Bone marrow (tissue), 2 donors: Measurements from ENCODE around the gene SSBP2.
"Not testable (repeated sequence)": the region's sequence is repeated elsewhere in the genome, so short reads cannot be mapped to it uniquely, and the experiment has no call there.

Experiments
- DNase-seq, 2 donors: peaks; one replicate each; lab custom pipeline; 2025; lab: John Stamatoyannopoulos, UW

SSBP2 gene

DNA sequence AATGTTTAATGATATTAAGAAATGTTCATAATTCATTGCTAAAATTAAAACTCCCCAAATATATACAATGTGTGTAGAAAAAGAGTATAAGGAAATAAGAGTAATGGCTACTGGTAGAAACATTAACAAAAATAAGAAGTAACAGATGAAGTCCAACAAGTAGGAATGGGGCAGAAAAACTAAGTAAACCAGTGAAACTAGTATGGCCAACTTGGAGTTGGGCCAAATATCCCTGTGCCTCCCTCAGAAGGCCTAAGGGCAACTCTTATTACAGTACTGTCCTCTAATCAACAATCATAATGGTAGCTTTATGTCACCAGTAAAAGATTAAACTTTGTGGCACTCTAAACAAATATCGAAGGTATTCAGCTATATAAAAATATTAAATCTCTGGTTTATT is 93.5 kb downstream of the SSBP2 start:
- DNase-seq = no peak

DNA sequence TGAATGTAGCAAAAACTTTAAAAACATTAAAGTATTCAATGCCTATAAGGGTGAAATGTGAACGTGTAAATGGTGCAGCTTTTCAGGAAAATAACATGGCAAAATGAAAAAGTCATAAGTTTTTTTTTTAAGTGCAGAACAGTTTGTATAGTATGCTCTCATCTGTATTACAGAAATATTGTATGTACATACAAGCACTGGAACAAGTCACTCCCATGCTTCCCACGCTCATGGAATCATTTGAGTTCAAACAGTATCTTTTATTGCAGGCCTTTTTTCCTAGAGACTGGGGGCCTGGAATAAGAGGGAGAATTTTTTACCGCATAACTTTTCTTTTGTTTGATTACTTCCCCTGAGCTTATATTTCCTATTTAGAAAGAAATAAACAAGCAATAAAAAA is 94.1 kb downstream of the SSBP2 start:
- no peak for DNase-seq

DNA sequence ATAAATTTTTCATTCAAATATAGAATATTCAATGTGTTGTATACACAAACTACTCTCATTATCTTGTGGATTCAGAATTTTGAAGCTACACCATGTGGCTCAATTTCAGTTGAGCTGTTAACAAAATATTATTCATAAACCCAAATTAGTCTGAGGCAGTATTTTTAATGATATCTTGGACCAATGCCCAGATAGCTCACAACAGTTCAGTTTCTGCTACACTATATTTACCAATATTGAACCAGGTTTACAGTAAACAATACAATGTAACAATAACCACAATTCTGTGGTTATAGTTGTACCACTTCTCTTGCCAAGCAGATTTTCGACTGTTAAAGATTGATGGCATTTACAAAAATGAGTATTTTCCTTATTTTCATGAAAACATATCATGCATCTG is 99.9 kb downstream of the SSBP2 start:
- DNase-seq = no peak

DNA sequence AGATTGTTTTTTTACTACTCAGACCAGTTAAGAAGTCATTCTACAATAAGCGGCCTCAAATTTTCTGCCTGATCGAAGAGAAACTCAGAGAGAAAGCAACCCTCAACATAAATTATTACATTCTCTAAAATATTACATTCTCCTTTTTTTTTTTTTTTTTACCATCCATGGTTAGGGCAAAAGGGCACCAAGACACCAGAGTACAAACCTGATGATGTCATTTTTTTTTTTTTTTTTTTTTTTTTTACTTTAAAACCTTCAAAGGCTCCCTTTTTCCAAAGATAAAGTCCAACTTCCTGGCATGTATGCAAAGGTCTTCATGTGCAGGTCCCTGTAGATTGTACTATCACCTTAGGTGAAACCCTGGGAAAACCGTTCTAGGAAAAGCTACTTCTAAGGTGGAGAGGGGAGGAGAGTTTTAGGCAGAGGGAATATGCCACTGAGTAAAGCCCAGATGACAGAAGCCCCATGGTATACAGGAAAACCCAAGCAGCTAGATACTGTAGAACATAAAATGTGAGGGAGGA is 104.4 kb downstream of the SSBP2 start:
- DNase-seq = no peak

DNA sequence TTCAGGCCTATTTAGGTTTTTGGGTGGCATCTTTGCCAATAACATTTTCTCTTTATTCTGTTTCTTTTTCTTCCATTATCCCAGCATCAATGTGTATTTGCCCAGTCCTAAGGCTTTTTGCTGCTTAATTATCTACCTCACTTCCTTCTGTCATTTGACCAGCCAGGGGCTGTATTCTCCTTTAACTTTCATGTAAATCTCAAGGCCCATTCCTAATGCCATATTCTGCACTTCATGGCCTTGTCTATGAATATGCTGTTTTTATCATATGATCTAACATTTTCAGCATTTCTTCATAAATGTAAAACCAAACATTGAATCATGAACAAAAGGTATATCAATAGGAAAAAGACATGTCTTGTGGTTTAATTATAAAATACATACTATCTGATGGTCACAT is 108.7 kb downstream of the SSBP2 start:
- no peak for DNase-seq

DNA sequence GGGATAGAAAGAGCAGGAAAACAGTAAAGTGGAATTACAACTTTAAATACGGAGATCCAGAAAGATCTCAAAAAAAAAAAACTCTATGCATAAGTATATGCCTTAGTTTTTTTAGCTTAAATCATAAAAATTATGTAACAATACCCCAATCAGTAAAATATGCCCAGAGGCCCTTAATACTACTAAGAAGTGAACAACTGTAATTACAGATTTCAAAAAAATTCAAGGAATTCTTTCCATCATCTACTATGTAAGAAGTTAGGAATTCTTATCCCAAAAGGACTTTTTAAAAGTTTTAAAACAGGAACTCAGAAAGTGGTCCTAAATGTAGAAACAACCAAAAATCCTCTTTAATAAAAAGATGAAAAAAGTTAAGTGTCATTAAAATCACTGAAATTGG is 111.3 kb downstream of the SSBP2 start:
- no peak for DNase-seq

DNA sequence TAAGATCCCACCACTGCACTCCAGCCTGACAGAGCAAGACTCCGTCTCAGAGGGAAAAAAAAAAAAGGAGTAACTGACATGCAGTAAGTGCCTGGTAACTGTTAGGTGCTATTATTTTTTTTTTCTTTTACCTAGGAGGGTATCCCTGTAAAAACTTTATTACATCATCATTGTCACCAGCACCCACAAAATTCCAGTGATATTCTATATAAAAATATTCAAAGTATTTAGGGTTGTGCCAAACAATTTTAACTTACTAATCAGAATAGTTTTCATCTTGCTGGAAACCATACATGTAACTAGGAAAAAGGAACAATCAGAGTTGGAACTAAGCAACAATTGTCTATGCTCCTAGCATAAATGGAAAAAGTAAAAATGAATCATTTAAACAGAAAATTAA is 112.4 kb downstream of the SSBP2 start:
- DNase-seq = no peak

DNA sequence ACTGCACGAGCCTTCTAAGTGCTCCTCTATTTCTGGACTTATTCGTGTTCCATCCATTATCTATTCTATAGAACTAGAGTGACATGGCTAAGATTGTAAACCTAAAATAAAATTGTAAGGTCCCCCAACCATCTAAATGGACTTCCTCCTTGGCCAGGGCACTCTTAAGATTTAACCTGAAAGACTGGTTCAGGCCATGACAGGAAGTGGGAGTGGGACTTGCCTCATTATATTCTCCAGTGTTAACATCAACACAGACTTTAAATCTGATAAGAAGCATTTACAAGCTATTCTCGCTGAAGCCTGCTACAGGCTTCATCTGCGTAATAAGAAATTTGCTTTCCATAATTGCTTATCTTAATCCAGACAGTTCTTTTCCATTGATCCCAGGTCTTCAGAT is 117.0 kb downstream of the SSBP2 start:
- DNase-seq = no peak

DNA sequence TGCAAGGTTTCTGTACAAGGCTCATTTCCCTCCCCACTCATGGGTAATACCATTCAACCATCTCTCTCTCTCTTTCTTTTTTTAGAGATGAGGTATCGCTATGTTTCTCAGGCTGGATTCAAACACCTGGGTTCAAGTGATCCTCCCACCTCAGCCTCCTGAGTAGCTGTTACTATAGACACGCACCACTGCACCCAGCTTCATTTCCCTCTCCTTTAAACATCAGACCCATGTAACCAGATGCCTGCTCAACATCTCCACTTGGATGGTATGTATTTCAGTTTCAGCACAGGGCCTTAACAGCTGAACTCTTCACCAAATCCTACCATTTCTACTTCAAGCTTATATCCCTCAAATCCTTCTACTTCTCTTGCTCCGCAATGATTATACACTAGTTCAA is 117.4 kb downstream of the SSBP2 start:
- DNase-seq = no peak

DNA sequence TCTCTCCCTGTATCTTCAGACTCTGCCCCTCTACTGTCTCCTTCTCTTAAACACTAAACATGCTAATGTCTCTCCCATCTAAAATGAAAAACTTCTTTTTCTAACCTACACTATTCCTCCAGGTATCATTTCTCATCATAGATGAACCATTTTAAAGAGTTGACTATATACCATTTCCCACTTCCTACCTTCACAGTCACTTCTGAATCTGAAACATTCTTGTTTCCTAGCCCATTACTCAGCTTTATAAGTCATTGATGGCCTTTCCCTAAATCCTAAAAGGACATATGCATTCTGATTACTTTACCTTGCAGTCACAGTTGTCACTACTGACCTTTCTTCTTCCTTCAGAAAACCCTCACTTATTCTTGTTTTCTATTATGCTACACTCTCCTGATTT is 118.2 kb downstream of the SSBP2 start:
- DNase-seq = no peak

DNA sequence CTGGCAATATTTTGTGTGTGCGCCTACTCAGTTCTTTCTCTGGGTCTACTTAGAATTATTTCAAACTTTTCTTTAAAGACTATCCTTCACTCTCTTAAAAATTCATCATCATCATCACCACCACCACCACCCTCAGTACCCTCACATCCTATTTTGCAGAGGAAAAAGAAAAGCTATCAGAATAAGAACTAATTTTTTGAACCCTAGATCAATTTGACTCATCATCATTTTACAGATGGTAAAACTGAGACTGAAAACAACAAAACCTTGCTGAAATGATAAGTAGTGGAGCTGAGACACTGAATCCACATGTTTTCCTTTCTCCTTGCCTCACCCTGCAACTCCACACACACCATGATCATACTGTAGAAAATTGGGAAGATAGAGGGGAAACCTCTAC is 119.3 kb downstream of the SSBP2 start:
- DNase-seq = no peak

DNA sequence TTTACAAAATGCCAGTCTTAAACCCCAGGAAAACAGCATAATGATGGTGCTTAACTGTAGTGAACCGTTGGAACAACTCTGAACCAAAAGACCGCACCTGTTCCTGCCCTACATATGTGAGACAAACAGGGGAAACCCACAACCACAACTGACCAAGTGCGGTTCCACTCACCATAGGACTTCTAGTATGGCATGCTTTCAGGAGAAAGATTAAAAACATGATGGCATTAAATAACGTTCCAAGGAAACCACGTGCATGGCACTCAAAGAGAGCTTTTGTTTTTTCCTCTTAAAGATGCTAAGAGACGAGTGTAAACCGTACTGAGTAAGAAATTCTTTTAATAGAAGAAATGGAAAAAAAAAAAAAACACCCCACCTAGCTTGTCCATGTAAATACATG is 119.8 kb downstream of the SSBP2 start:
- no peak for DNase-seq

DNA sequence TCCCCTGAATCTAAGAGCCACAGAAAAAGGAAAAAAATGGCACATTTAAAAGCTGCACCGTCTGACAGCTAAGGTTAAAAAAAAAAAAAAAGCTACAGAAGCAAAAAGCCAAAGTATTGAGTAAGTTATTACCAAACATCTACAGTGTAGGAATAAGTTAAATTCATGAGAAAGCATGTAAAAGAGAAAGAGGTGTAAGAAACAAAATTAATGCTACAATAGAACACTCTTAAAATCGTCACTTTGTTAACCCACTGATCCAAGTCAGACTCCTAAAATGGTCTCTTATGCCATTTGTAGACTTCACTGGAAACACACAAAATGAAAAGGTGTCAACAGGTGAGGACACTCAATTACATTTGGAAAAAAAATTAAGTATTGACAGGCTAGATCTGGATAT is 120.2 kb downstream of the SSBP2 start:
- no peak for DNase-seq

DNA sequence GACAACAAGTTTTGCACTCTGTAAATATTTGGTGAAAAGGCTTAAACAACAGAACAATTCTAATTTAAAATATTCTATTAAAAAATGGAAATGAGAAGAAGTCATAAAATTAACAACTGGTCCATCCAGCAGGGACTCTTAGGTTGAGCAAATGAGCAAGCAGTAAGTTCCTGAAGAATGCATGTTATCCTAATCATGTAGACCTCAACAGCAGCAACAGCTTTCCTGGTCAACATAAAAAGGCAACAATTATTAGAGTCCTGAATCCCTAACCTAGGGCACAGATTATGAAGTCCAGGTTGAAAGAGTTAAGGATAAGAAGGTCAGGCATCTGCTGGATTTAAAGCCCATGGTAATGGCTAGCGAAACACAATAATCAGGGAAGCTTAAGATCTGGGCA is 120.9 kb downstream of the SSBP2 start:
- DNase-seq = no peak

DNA sequence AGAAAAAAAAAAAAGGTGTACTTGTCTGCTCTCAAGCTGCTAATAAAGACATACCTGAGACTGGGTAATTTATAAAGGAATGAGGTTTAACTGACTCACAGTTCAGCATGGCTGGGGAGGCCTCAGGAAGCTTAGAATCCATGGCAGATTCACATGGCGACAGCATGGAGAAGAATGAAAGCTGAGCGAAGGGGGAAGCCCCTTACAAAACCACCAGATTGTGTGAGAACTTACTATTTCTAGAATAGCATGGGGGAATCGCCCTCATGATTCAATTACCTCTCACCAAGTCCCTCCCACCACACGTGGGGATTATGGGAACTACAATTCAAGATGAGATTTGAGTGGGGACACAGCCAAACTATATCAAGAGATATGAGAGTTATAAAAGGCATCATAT is 122.8 kb downstream of the SSBP2 start:
- DNase-seq = not testable (repeated sequence)

DNA sequence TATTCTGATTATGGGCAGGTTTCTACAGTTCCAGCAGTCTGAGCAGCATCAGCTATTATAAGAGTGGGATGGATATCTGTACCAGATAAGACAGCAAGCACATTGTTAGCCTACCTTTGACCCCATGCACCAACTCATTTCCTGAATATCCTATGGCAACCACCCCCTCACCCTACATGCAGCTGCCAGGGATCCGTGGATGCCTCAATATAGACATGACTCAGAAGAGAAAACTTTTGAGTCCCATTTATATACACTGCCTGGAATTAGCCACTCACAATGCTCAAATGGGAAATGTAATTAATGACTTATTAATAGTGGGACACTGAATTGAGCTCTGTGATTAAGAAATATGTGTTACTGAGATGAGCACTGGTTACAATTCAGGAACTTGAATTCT is 124.4 kb downstream of the SSBP2 start:
- peak in 1 of 2 donors; percentile 4 for DNase-seq

DNA sequence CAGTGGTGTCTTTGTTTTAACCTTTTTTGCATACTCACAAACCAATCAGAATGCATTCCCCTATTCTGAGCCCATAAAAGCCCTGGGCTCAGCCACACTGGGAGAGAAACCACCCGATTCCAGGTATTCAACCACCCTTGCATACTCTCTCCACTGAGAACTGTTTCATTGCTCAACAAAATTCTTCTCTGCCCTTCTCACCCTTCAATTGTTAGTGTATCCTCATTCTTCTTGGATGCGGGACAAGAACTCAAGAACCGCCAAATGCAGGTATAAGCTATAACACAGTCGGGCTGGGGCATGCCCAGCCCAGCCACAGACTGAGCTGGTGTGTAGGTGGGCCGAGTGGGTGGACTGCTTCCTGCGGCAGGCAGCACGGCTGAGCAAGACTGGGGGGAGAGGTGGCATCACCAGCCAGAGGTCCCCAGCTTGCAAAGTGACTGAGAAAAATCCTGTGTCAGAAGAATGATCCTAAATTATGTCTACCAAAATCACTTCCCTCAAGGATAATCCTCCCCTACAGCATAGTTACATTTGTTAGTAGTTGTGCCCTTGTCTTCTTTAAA is 141.0 kb downstream of the SSBP2 start:
- no peak for DNase-seq

DNA sequence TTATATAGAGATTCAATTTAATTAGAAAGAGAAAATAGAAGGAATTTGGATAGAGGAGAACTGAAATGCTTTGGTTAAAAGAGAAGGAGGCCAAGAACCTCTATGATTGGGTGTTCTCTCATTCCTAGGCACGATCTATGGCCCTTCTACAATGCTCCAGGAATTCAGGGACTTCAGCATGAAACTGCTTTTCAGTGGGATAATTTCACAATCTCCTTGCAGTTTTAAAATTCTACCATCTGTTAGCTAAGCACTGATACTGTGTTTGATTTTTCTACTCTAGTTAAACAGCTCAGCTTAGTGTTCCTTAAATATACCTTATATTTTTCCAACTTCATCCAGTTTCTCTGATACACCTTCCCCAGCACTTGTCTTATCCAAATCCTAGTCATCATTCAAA is 141.9 kb downstream of the SSBP2 start:
- DNase-seq = no peak

DNA sequence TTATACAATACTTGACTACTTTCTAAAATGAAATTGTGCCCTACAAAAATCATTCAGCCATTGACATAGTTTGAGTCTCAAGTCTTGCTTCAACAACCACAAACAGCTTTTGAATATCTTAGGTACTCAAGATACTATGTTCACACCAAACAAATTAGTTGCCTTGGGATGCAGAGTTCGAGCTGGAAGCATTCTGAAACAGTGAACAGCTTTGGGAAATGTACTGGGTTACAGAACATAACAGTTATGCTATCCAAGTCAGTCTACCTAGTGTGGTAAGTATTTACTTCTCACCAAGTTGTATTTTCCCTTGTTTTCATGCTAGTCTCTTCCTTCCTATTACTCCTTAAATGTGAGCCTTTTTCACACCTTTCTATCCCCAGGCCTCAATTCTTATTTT is 143.2 kb downstream of the SSBP2 start:
- no peak for DNase-seq

DNA sequence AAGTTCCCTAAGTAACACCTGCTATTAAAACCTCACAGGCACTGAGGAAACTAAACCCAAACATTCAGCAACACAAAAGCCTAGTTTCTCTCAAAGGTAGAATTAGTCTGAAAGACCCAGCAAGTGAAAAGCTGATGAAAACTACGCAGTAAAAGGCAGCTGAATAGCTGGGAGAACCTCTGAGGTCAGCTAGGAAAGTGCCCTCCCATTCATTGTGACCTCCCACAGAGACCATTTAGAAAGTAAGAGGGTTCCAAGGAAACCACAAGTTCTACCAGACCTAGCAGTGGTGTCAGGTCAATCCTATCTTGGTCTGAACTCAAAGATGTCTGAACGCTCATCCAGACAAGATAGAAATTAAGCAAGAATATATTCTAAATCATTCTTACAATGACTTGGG is 144.7 kb downstream of the SSBP2 start:
- no peak for DNase-seq

DNA sequence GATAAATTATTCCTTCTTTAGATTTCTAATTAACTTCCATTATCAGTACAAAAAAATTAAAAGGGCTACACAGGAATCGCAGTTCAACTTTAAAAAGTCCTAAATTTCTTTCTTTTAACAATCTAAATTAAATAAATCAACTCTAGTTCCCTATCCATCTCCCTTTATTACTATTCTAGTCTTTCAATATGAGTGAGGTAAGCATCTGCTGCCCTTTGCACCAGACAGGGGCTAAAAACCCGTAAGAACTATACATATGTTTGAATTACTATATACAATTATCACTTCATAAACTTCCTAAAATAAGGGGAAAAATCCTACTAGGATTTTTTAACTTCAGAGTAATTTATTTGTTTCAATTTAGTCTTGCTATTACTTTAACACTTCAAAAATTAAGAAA is 145.6 kb downstream of the SSBP2 start:
- no peak for DNase-seq

DNA sequence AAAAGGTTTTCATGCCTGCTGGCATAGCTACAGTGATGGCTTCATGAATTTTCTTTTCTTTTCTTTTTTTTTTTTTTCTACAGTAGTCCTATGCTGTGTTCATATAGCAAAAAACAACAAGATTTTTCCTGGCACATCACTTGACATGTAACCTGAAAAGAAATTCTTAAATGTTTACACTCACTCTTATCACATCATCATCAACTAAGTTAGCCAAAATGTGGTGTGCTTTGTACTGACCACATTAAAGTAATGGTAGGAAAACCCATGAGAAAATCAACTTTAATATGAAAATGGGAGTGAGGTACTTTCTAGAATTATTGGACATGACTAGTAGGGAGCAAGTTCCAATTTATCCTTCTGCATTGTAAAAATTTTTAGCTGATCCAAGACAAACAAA is 146.7 kb downstream of the SSBP2 start:
- no peak for DNase-seq

DNA sequence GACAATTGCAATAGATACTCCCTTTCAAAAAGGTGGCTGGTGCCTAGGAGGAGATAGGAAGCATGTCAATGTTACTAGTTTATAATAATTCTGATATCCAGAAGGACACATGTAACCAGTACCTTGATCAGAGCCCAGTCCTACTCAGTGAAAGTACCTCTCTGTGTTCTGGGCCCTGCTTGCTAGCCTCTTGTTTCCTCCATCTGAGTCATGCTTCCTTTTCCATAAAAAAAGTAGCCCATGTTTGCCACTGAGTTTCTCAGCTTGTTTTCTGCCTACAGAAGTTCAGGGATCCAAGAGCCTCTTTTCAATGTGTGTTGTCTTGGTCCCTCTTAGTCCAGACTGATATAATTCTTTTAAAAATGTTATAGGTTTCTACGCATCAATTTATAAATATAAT is 149.0 kb downstream of the SSBP2 start:
- DNase-seq = peak in 1 of 2 donors; percentile 25

DNA sequence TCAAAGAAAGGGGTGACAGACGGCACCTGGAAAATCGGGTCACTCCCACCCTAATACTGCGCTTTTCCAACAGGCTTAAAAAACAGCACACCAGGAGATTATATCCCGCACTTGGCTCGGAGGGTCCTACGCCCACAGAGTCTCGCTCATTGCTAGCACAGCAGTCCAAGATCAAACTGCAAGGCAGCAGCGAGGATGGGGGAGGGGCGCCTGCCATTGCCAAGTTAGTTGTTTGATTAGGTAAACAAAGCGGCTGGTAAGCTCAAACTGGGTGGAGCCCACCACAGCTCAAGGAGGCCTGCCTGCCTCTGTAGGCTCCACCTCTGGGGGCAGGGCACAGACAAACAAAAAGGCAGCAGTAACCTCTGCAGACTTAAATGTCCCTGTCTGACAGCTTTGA is 158.8 kb downstream of the SSBP2 start:
- DNase-seq = not testable (repeated sequence)
